ENCODE results near the gene LGALS8.
"Not testable (repeated sequence)": the region's sequence is repeated elsewhere in the genome, so short reads cannot be mapped to it uniquely, and the experiment has no call there.

LGALS8 gene

DNA sequence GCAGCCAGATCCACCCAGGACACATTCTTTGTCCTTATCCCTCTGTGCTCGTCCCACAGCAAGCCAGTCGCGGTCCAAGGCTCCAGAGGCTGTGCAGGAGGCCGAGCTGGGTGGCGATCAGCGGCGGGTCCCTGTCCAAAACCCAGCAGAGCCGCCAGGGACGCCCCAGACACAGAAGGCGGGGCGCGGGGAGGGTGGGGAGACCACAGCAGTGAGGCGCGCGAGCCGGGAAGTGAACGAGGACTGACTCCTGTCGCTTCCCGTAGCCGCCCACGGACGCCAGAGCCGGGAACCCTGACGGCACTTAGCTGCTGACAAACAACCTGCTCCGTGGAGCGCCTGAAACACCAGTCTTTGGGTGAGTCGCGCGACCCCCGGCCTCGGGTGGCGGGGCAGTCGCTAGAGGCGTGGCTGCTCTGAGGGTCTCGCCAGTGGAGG lies at the start of gene LGALS8:
LGALS8 (plus strand) TSS at position 279 of the 438 bp plus-strand sequence. CDS start 2,089 bp downstream, outside the sequence.
- DNase-seq, result peak; percentile 74

GRCh38 chr1:236476019-236476418 lies 47.8 kb upstream of the LGALS8 start:
- DNase-seq, result no peak

DNA sequence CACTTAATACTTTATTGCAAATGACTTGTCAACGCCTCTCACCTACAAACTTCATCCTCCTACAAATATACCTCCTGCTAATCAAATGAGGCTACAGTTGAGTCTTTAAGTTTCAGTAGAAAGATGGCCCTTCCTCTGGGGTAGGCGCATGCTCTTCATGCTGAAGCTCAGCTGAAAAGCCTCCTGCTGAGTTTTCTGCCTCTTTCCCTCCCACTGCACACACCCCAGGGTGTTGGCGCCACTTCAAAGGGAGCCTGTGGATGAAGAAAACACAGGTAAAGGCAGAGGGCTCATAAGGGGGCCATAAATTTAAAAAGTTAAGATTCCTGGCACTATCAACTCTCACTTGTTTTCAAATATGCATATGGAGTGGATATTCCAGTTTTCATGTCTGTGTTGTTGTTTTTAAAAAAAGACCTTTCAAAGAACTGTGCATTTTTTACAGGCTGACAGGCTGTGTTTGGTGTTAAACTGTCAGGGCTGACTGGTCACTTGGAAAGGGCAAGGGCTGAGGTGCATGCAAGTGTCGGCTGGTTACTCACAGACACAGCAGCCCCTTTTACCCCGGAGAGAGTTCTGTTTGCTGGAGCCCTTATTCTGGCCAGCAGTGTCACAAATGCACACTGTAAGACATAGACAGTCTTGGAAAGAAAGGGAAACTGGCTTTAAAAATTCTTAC lies 42.9 kb upstream of the LGALS8 start:
- DNase-seq, result no peak

- no peak for DNase-seq
Observed at GRCh38 chr1:236484310-236484971, 39.3 kb upstream of the LGALS8 start.

DNA sequence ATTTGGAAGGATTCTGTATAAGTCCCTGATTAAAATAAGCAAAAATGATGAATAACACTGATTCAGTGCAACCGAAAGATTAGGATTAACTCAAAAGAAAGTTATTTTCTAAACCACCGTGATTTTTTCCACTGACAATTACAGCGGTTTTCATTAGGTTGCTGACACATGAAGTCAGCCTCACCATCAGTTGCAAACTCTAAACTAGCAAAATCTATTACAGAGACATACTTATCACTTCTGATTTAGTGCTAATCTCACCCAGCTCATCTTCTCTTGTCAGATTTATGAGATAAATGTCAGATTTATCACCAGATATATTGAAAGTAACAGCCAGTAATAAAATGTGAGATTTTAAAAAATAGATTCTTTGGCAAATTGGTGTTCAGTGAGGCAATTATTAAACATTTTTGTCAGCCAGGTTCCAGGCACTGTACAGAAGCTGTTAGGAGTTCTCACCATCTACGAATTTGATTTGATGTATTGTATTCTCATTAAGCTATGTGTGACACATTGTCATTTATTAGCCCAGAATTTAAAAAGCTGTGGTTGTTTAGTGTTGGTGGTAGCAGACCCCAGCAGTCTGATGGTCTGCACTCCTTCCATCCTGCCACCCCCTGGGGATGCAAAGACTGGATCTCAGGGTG lies 37.3 kb upstream of the LGALS8 start:
- DNase-seq, result no peak

- DNase-seq, result not testable (repeated sequence)
Observed at GRCh38 chr1:236489161-236489560, 34.6 kb upstream of the LGALS8 start.

GRCh38 chr1:236489710-236490377 lies 33.9 kb upstream of the LGALS8 start:
- no peak for DNase-seq

DNA sequence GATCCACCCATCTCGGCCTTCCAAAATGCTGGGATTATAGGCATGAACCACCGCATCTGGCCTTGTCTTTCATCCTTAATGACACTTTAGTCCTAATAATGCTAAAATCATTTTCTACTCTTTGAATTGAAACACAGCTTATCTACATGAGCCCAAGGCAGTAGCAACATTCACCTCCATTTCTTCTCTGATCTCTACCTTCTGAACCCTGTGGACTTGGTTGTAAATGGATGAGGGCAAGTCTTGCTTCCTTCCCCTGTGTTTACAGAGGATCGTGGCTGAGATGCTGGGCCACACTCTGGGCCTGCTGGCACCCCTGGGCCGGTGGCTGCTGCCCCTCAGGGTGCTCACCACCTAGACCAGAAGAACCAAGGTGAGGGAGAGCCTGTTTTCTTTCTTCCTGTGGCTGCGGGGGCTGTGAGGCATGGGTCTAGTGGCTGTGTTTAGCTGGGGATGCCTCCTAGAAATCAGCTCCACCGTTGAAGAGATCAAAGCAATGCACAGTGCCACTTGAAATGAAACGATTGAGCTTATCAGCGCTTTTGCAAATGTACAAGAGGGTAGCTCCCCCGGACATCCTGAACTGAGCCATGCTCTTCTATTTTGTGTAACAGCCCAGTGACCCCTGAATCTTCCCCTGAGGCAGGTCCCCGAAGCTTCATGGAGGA lies 32.2 kb upstream of the LGALS8 start:
- no peak for DNase-seq

GRCh38 chr1:236492378-236492777 lies 31.4 kb upstream of the LGALS8 start:
- DNase-seq, result no peak

DNA sequence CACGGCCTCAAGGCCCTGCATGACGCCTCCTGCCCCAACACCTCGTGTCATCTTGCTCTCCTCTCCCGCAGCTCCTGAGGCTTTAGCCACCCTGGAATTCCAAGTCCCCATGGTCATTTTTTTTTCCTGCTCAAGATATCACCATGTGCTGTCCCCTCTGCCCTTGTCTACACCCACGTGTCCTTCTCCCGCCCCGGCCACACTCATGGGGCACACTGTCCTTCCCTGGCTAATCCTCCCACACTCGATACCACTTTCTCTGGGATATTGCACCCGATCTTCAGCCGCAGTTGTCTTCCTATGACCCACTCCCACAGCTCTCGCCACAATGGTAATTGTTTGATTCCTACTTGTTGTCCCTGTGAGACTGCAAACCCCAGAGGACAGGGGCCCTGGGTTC lies 29.7 kb upstream of the LGALS8 start:
- DNase-seq, result no peak

- no peak for DNase-seq
Observed at GRCh38 chr1:236494586-236495466, 29.0 kb upstream of the LGALS8 start.

DNA sequence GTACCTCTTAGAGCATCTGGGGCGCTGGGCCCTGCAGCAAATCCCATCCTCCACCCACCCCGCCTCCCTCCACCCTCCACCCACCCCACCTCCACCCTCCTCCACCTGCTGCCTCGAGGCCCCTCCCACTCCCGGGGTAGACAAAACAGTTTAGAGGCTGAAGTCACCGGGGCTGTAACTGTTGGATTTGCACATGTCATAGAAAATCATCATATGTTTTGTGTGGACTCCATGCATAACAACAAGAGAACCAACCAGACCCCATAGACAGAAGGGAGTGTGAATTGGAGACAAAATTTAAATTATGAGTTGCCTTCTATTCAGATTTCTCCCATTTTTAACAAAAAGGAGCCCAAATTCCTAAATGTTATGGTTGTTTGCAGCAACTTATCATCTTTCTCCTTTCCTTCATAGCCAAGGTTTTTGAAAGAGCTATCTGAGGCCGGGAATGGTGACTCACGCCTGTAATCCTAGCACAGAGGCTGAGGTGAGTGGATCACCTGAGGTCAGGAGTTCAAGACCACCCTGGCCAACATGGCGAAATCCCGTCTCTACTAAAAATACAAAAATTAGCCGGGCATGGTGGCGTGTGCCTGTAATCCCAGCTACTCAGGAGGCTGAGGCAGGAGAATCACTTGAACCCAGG lies 28.2 kb upstream of the LGALS8 start:
- no peak for DNase-seq

GRCh38 chr1:236497908-236498307 lies 25.9 kb upstream of the LGALS8 start:
- no peak for DNase-seq

DNA sequence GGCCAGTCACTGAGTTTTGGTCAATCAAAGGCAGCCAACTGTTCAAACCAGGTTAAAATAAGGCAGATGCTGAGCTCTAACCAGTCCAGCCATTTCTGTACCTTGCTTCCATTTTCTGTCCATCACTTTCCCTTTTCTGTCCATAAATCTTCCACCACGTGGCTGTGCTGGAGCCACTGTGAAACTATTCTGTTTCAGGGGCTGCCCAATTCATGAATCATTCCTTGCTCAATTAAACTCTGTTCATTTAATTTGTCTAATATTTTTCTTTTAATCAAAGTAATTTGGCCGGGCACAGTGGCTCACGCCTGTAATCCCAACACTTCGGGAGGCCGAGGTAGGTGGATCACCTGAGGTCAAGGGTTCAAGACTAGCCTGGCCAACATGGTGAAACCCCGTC lies 22.7 kb upstream of the LGALS8 start:
- no peak for DNase-seq

DNA sequence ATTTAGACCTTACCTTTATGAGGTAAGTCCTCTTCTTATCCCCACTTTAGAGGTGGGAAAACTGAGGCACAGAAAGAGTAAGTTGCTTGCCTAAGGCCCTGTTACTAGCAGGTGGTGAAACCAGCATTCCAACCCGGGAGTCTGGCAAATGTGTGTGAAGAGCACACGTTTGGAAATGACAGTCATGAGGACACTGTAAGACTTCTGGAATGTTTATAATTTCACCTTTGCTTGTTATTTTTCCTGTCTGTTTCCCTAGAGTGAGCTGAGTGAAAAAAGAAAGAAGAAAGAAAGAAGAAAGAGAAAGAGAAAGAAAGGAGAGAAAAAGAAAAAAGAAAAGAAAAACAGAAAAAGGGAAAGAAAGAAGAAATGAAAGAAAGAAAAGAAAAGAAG lies 21.2 kb upstream of the LGALS8 start:
- DNase-seq, result no peak

DNA sequence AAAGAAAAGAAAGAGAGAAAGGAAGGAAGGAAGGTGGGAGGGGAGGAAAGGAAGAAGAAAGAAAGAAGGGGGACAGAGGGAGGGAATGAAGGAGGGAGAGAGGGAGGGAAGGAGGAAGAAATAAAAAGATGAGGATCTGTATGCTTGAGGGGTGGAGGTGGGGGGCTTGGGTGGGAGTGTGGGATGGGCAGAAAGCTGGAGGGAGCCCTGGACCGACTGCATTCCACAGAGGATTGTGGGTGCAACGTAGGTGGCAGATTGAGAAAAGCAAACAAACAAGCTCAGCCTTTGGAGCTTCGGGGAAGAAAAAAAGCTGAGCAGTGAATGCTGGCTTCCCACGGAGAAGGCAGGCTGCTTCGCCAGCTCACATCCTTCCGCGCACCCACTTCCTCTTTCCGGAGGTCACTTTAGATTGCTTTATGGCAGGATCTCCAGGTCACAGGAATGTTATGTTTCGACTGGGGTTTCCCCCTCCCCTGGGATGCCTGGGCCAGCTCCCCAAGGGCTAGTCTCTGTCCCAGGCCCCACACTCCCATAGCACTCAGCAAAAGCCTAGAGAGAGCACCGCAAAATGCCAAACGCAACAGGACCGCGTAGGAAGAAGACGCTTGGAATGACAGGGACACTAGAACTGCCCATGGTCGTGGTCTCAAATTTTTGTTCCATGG lies 20.7 kb upstream of the LGALS8 start:
- peak; percentile 45 for DNase-seq

- not testable (repeated sequence) for DNase-seq
Observed at GRCh38 chr1:236504338-236504737, 19.4 kb upstream of the LGALS8 start.

GRCh38 chr1:236507022-236507700 lies 16.6 kb upstream of the LGALS8 start:
- DNase-seq, result no peak

DNA sequence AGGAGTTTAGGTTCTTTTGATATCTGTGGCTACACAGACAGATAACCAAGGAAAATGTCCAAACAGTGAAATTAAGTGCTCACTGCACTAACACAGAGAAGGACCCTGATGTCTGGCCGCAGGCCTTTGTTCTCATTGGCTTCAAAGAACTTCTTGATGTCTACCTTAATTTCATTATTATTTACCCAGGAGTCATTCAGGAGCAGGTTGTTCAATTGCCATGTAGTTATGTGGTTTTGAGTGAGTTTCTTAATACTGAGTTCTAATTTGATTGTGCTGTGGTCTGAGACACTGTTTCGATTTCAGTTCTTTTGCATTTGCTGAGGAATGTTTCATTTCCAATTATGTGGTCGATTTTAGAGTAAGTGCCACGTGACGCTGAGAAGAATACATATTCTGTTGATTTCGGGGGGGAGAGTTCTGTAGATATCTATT lies 15.2 kb upstream of the LGALS8 start:
- no peak for DNase-seq

DNA sequence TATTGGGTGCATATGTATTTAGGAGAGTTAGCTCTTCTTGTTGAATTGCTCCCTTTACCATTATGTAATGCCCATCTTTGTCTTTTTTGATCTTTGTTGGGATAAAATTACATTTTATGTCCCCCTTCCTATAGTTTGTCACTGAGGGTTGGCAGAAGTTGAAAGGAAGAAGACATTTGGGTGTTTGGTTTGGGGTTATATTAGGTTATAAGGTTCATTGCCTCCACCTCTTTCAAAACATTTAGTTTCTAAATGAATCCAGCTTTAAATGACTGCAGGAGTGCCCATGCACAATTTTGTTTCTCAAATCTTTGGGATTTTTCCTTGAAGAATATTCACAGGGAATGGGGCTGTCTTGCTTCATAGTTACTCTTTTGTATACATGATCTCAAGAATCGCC lies 14.6 kb upstream of the LGALS8 start:
- DNase-seq, result no peak
